Mesenchymal stem cell (in vitro differentiated cells and primary cell): ENCODE measurements around the gene OSBPL3.

ENCODE experiments used
- DNase-seq: peaks from one replicate; pipeline ENCODE4 v3.0.0-alpha.2; 2013
- H2AFZ ChIP-seq: one replicate; pipeline ENCODE4 v1.6.1; 2013; ENCODE audit warnings: low read depth, mild to moderate bottlenecking, control low read depth, inconsistent platforms, low read length, moderate library complexity
- H2AK5ac ChIP-seq: 2 replicates; pipeline ENCODE4 v1.6.1; 2013; ENCODE audit warnings: low read length, moderate library complexity, mild to moderate bottlenecking, inconsistent platforms; ENCODE audit not compliant: severe bottlenecking
- H2BK120ac ChIP-seq: one replicate; pipeline ENCODE4 v1.6.1; 2013; ENCODE audit warnings: low read depth, mild to moderate bottlenecking, inconsistent platforms, low read length, moderate library complexity
- H2BK12ac ChIP-seq, 2 experiments: one replicate each; pipeline ENCODE4 v1.6.1; 2013; ENCODE audit warnings: inconsistent platforms in 2 of 2, low read length in 2 of 2, mild to moderate bottlenecking in 2 of 2, moderate library complexity in 2 of 2, control low read depth in 1 of 2
- H2BK15ac ChIP-seq: one replicate; pipeline ENCODE4 v1.6.1; 2013; ENCODE audit warnings: mild to moderate bottlenecking, low read depth, inconsistent platforms; ENCODE audit not compliant: poor library complexity, severe bottlenecking
- H2BK5ac ChIP-seq: 2 replicates; pipeline ENCODE4 v1.6.1; 2013; ENCODE audit warnings: low read depth, mild to moderate bottlenecking, low read length, control low read depth, inconsistent platforms; ENCODE audit not compliant: poor library complexity, severe bottlenecking
- H3K14ac ChIP-seq, 2 experiments: one replicate each; pipeline ENCODE4 v1.6.1; 2013; ENCODE audit warnings: inconsistent platforms in 2 of 2, low read length in 2 of 2, control low read depth in 1 of 2, mild to moderate bottlenecking in 1 of 2, moderate library complexity in 1 of 2
- H3K18ac ChIP-seq, 2 experiments: one replicate each; pipeline ENCODE4 v1.6.1; 2013; ENCODE audit warnings: inconsistent platforms in 2 of 2, low read length in 2 of 2, control low read depth in 1 of 2, low read depth in 1 of 2, mild to moderate bottlenecking in 1 of 2
- H3K23ac ChIP-seq, 2 experiments: one replicate each; pipeline ENCODE4 v1.6.1; 2013; ENCODE audit warnings: inconsistent platforms in 2 of 2, low read length in 2 of 2, mild to moderate bottlenecking in 2 of 2, moderate library complexity in 2 of 2, control low read depth in 1 of 2
- H3K27ac ChIP-seq: 2 replicates; pipeline ENCODE4 v1.5.1; 2013; ENCODE audit warnings: mild to moderate bottlenecking, moderate library complexity, low read length, control low read depth, inconsistent platforms; ENCODE audit not compliant: poor library complexity, severe bottlenecking
- H3K27me3 ChIP-seq, 2 experiments: 2 replicates each; pipeline versions ENCODE4 v1.6.1 to v1.7.0; 2013; ENCODE audit warnings: low read length in 2 of 2, mild to moderate bottlenecking in 2 of 2, moderate library complexity in 2 of 2, control low read depth in 1 of 2, inconsistent platforms in 1 of 2; ENCODE audit not compliant: control insufficient read depth in 1 of 2, insufficient read depth in 1 of 2
- H3K36me3 ChIP-seq, 2 experiments: 2 replicates each; pipeline versions ENCODE4 v1.6.1 to v1.7.0; 2013; ENCODE audit warnings: low read length in 2 of 2, control low read depth in 1 of 2, inconsistent platforms in 1 of 2, low read depth in 1 of 2, mild to moderate bottlenecking in 1 of 2; ENCODE audit not compliant: insufficient read depth in 2 of 2, control insufficient read depth in 1 of 2
- H3K4ac ChIP-seq, 2 experiments: one replicate each; pipeline ENCODE4 v1.6.1; 2013; ENCODE audit warnings: inconsistent platforms in 2 of 2, low read length in 2 of 2, mild to moderate bottlenecking in 2 of 2, moderate library complexity in 2 of 2, control low read depth in 1 of 2, low read depth in 1 of 2
- H3K4me1 ChIP-seq: 2 replicates; pipeline ENCODE4 v1.6.1; 2013; ENCODE audit warnings: low read depth, low read length, control low read depth; ENCODE audit not compliant: control insufficient read depth, insufficient read depth
- H3K4me2 ChIP-seq: 2 replicates; pipeline ENCODE4 v1.6.1; 2013; ENCODE audit warnings: low read length, mild to moderate bottlenecking, inconsistent platforms; ENCODE audit not compliant: poor library complexity, severe bottlenecking
- H3K4me3 ChIP-seq, 2 experiments: 2 replicates each; pipeline versions ENCODE4 v1.5.1 to v1.7.0; 2013; ENCODE audit warnings: low read length in 2 of 2, mild to moderate bottlenecking in 2 of 2, control low read depth in 1 of 2, low read depth in 1 of 2; ENCODE audit not compliant: insufficient read depth in 1 of 2
- H3K79me1 ChIP-seq: replicated peaks from 2 replicates; pipeline ENCODE4 v1.6.1; 2013; ENCODE audit warnings: mild to moderate bottlenecking, control low read depth, low read length, inconsistent platforms; ENCODE audit not compliant: poor library complexity, severe bottlenecking
- H3K9ac ChIP-seq: 2 replicates; pipeline ENCODE4 v1.7.0; 2013; ENCODE audit warnings: mild to moderate bottlenecking, low read length, moderate library complexity
- H3K9me3 ChIP-seq: 2 replicates; pipeline ENCODE4 v1.7.0; 2013; ENCODE audit warnings: mild to moderate bottlenecking, low read length; ENCODE audit not compliant: control insufficient read depth
- H4K8ac ChIP-seq: one replicate; pipeline ENCODE4 v1.6.1; 2013; ENCODE audit warnings: inconsistent platforms, mild to moderate bottlenecking, low read length, moderate library complexity
- H4K91ac ChIP-seq: one replicate; pipeline ENCODE4 v1.6.1; 2013; ENCODE audit warnings: mild to moderate bottlenecking, low read length, inconsistent platforms
- WGBS: methylation state at CpG from one replicate; pipeline ENCODE4 v1.1.7; 2013; ENCODE audit warnings: mixed read lengths; 5-methylcytosine and 5-hydroxymethylcytosine counted together

OSBPL3 gene

DNA sequence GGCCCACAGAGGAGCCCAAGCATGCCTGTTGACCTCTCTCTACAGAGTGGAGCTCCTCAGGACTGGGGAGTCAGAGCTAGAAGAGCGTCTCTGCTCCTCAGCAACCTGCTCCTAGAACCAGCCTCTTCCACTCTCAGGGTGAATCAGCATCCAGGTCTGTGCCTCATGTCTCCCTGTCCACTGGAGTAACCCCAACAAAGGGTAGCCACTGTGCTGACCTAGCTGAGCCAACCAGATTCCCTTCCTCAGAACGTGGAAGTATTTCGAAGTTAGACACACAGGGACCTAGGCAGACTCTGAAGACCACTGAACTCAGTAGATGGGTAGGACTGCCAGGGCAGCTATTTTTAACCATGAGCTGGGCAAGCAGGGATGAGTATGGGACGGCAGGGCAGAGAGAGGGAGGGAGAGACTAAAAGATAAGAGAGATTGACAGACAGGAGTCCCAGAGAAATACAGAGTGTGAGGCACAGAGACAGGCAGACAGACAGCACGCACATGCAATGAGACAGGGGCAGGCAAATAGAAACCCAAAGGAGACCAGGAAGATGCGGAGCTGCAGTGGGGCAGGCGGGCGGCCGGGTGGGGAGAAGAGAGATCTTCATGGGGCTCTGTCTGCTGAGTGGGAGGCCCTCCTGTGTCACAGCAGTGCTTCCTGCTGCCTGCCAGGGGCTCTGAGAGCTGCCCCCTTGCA lies 56.7 kb downstream of the OSBPL3 start:
- WGBS: 94% methylated on average over 9 of the region's 9 CpGs
- peaks cover 5% of the 10 kb centered on the region for H3K4me1 ChIP-seq
- no peak overlapping the region for H4K8ac ChIP-seq
- no peaks in the 10 kb centered on the region for H3K9me3 ChIP-seq
- no peak overlapping the region for H3K27ac ChIP-seq
- H2BK15ac ChIP-seq: peak overlapping the region; percentile 63
- H2BK12ac ChIP-seq: peak overlapping the region in 1 of 2 experiments; percentile 78
- H3K4ac ChIP-seq: no peak overlapping the region
- no peak overlapping the region for H3K14ac ChIP-seq
- no peak for DNase-seq
- H3K27me3 ChIP-seq: no peaks in the 10 kb centered on the region
- no peaks in the 10 kb centered on the region for H3K36me3 ChIP-seq
- H3K4me3 ChIP-seq: no peak overlapping the region
- H3K9ac ChIP-seq: no peak overlapping the region
- H2BK120ac ChIP-seq: no peak overlapping the region
- no peak overlapping the region for H3K23ac ChIP-seq
- H4K91ac ChIP-seq: no peak overlapping the region
- no peak overlapping the region for H2AK5ac ChIP-seq
- H3K4me2 ChIP-seq: no peak overlapping the region
- H2BK5ac ChIP-seq: no peak overlapping the region
- no peak overlapping the region for H2AFZ ChIP-seq
- peaks cover 31% of the 10 kb centered on the region for H3K79me1 ChIP-seq
- peak overlapping the region in 1 of 2 experiments; percentile 66 for H3K18ac ChIP-seq

DNA sequence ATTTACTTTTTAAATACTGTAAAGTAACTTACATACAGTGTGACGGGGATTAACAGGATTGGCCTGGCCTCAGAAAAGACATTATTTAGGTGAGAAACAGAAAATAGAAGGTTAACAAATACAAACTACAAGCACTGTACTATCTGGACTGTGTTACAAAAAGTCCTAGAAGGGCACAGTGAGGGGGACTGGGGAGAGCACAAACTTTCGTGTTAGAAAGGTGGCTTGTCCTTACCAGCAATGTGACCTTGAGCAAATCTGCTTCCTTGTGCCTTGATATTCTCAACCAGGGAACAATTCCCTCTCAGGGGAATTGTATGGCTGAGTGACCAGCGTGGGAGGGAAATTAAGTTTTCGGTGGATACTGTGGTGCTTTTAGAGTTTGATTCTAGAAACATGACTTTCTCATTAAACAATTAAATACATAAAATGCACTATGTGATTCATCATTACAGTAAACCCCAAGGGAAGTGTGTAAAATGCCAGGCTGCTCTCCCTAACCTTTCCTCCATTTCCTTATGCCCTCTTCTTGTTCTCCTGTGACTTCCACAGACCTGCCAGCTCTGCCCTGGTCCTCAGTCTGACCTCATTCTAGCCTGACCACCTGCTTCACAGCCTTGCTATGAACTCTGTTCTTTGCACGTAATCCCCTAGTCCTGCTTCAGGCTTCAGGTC lies 57.7 kb downstream of the OSBPL3 start:
- Histone ChIP-seq H2BK15ac (no peak overlapping the region), H2BK120ac (no peak overlapping the region), H3K18ac (peak overlapping the region; percentile 19 to 57), H4K91ac (peak overlapping the region; percentile 64), H2AK5ac (no peak overlapping the region), H3K14ac (peak overlapping the region in 1 of 2 experiments; percentile 44), H3K79me1 (peaks cover 28% of the 10 kb centered on the region), H3K4me2 (no peak overlapping the region), H3K27me3 (no peaks in the 10 kb centered on the region), H3K27ac (no peak overlapping the region), H3K23ac (no peak overlapping the region), H3K4me1 (peaks cover 6% of the 10 kb centered on the region), H2BK5ac (no peak overlapping the region), H3K4ac (no peak overlapping the region), H3K4me3 (peak overlapping the region in 1 of 2 experiments; percentile 68), H3K36me3 (no peaks in the 10 kb centered on the region), H4K8ac (peak overlapping the region; percentile 35), H3K9me3 (no peaks in the 10 kb centered on the region), H2BK12ac (peak overlapping the region in 1 of 2 experiments; percentile 90), H3K9ac (peak overlapping the region; percentile 56), H2AFZ (no peak overlapping the region)
- DNase-seq: no peak
- 94% methylated on average over 2 of the region's 5 CpGs for WGBS

DNA sequence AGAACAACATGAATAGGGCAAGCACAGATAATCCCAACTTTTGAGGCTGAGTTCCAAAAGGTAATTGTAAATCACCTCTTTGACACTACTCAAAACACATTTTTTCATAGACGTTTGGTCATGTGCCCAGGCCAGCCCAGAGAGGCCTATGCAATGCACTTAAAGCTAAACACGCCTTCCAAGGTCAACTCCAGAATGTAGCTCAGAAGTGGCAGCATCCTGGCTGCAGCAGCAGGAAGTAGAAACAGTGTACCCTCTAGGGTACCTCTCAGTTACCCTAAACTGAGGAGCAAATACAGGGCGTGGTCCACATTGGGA lies 58.7 kb downstream of the OSBPL3 start:
- Histone ChIP-seq H4K91ac (no peak overlapping the region), H3K23ac (no peak overlapping the region), H2BK5ac (no peak overlapping the region), H3K27ac (no peak overlapping the region), H3K4me1 (peaks cover 4% of the 10 kb centered on the region), H3K4me2 (no peak overlapping the region), H3K36me3 (no peaks in the 10 kb centered on the region), H3K79me1 (peaks cover 30% of the 10 kb centered on the region), H2AK5ac (peak overlapping the region; percentile 73), H2AFZ (no peak overlapping the region), H2BK15ac (no peak overlapping the region), H2BK12ac (peak overlapping the region; percentile 59), H2BK120ac (no peak overlapping the region), H3K4ac (no peak overlapping the region), H3K18ac (no peak overlapping the region), H3K27me3 (no peaks in the 10 kb centered on the region), H3K9me3 (no peaks in the 10 kb centered on the region), H4K8ac (peak overlapping the region; percentile 85), H3K4me3 (peak overlapping the region in 1 of 2 experiments; percentile 68), H3K9ac (peak overlapping the region; percentile 56), H3K14ac (no peak overlapping the region)
- WGBS: 58% methylated on average over 3 of the region's 3 CpGs
- DNase-seq: no peak

DNA sequence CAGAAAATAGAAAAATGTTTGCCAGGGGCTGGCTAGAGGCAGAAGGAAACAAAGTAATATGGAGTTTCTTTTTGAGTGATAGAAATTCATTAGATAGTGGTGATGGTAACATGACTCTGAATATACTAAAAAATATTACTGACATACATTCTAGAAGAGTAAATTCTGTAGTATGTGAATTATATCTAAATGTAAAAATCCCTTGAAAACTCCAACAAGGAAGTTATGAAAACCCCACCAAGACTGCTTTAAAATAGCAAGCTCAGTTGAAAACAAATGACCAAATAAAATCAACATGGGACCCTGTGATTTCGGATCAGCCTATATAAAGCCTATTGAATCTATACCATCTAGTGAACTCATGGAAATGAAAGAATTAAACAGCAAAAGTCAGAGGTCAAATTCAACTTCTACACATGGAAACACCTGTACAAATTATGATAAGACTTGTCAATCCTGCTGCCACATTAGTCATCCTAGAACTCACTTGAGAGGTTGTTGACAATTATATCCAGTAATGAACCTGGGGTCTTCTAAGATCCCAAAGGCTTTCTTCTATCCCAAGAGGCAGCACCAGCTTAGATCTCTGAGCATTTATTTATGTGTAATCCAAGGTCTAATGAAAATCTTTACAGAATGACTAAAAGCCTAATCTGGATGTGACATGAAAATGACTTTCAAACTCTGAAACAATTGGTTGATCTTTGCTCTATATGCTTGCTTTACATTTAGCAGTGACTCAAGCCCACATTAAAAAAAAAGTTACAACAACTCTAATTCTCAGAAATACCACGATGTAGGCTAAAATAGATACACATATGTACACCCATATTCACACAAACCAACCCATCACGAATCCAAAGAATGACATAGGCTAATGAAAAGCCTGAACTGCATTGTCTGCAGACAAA lies 59.3 kb downstream of the OSBPL3 start:
- Histone ChIP-seq H3K23ac (no peak overlapping the region), H4K91ac (no peak overlapping the region), H3K9me3 (no peaks in the 10 kb centered on the region), H3K4me3 (no peak overlapping the region), H3K27me3 (no peaks in the 10 kb centered on the region), H3K4me2 (no peak overlapping the region), H3K27ac (no peak overlapping the region), H2AFZ (no peak overlapping the region), H3K4me1 (peaks cover 4% of the 10 kb centered on the region), H3K9ac (no peak overlapping the region), H2BK12ac (peak overlapping the region in 1 of 2 experiments; percentile 59), H3K14ac (no peak overlapping the region), H2BK5ac (no peak overlapping the region), H3K79me1 (peaks cover 26% of the 10 kb centered on the region), H2BK120ac (no peak overlapping the region), H4K8ac (no peak overlapping the region), H3K36me3 (no peaks in the 10 kb centered on the region), H2AK5ac (no peak overlapping the region), H2BK15ac (no peak overlapping the region), H3K4ac (no peak overlapping the region), H3K18ac (no peak overlapping the region)
- DNase-seq: no peak
- 96% methylated on average over 3 of the region's 3 CpGs for WGBS
